Measurements from ENCODE around the gene LYPD1. TPM values are rescaled to one million over a fixed set of nuclear protein-coding genes. Genes with fewer than 3 reads are reported as not detected.

The LYPD1 gene
- total RNA-seq, 3 donors from 2014 or later, result 0.48 to 1.9 TPM; not detected in 1

DNA sequence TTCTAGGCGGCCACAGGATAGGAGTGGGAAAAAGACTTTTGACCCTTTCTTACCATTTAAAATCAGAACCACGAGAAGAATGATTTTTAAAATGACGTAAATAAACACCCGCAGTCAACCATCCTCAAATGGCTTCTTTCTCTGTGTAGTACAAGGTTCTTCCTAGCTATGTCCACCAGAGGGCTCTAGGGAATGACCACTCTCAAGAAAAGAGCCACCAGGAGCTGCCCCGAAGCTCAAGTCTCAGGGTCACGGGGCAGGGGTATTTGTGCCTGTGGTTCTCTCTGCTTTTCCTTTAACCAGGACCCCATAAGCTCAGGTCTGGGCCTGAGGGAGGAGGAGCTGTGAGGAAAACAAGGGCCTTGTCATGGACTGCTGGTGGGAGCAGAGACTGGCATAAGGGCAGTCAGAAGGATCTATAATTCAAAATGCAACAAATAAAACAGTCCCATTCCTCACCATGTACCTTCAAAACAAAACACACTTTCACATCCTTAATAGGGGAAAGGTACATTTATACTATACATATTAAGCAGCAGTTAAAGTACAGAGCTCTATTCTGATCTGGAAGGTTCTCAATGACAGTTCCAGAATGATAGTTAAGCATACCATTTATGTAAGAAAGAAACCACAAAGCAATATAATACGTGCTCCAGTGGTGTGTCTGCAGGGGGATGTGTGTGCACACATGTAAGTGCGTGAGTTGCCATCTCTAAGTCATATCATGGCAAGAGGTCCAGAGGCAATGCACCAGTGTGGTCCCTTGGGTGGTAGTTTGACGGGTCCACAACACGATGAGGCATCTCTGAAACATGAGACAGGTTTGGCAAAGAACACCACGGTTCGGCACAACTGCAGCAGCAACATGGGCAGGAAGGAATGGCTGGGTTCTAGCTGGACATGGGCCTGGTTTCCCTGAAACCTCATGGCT is 18.6 kb downstream of the LYPD1 start:
- no peaks in the 10 kb centered on the region for H3K27me3 ChIP-seq
- H3K36me3 ChIP-seq, result no peaks in the 10 kb centered on the region
- no peaks in the 10 kb centered on the region for H3K9me3 ChIP-seq
- H3K27ac ChIP-seq, result no peak overlapping the region
- no peaks in the 10 kb centered on the region for H3K4me1 ChIP-seq
- no peak for DNase-seq (ENCODE audit: low spot score in 2 of 2)
- H3K4me3 ChIP-seq, result no peak overlapping the region
- intact Hi-C loops (cut with DNase I; ENCODE audit: low total_unique reads), result no loop called here
- TF ChIP-seq, protein P1, sequence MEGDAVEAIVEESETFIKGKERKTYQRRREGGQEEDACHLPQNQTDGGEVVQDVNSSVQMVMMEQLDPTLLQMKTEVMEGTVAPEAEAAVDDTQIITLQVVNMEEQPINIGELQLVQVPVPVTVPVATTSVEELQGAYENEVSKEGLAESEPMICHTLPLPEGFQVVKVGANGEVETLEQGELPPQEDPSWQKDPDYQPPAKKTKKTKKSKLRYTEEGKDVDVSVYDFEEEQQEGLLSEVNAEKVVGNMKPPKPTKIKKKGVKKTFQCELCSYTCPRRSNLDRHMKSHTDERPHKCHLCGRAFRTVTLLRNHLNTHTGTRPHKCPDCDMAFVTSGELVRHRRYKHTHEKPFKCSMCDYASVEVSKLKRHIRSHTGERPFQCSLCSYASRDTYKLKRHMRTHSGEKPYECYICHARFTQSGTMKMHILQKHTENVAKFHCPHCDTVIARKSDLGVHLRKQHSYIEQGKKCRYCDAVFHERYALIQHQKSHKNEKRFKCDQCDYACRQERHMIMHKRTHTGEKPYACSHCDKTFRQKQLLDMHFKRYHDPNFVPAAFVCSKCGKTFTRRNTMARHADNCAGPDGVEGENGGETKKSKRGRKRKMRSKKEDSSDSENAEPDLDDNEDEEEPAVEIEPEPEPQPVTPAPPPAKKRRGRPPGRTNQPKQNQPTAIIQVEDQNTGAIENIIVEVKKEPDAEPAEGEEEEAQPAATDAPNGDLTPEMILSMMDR (IDR thresholded peaks at IDR 0.05), result peak in 1 of 3 donors; percentile 46
- no peak for TF ChIP-seq POLR2A (IDR thresholded peaks at IDR 0.05)

DNA sequence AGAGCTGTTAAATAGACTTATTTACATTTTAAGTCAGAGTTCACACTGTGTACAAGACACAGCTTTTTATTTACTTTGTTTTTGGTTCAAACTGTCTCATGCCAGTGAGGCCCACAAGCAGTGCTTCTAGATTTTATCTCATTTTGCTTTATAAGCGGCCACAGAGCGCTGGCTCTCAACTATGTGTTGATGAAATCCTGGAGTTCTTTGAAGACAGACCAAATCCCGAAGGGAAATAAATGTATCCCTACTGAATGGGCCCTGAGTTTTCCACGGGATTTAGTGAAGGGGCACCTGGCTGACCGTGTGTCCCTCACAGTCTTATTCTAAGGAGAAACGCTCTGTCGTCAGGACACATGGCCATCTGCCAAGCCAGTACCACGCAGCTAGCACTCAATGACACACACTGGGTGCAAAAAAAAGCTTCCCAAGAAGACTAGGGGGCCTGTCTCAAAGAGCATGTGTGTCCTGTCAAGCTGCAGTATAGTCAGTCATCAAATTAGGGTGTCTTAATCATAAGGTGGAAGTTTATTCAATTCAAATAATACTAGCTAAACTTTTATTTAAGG is 23.4 kb downstream of the LYPD1 start:
- Histone ChIP-seq H3K27me3 (no peaks in the 10 kb centered on the region), H3K9me3 (no peaks in the 10 kb centered on the region), H3K4me1 (no peaks in the 10 kb centered on the region), H3K36me3 (no peaks in the 10 kb centered on the region), H3K4me3 (no peak overlapping the region), H3K27ac (no peak overlapping the region)
- DNase-seq (ENCODE audit: low spot score in 2 of 2), result no peak
- intact Hi-C loops (cut with DNase I; ENCODE audit: low total_unique reads), result no loop called here
- TF ChIP-seq, protein P1 (IDR thresholded peaks at IDR 0.05), result no peak
- TF ChIP-seq POLR2A (IDR thresholded peaks at IDR 0.05) (no peak), POLR2AphosphoS5 (IDR thresholded peaks at IDR 0.05) (no peak)

DNA sequence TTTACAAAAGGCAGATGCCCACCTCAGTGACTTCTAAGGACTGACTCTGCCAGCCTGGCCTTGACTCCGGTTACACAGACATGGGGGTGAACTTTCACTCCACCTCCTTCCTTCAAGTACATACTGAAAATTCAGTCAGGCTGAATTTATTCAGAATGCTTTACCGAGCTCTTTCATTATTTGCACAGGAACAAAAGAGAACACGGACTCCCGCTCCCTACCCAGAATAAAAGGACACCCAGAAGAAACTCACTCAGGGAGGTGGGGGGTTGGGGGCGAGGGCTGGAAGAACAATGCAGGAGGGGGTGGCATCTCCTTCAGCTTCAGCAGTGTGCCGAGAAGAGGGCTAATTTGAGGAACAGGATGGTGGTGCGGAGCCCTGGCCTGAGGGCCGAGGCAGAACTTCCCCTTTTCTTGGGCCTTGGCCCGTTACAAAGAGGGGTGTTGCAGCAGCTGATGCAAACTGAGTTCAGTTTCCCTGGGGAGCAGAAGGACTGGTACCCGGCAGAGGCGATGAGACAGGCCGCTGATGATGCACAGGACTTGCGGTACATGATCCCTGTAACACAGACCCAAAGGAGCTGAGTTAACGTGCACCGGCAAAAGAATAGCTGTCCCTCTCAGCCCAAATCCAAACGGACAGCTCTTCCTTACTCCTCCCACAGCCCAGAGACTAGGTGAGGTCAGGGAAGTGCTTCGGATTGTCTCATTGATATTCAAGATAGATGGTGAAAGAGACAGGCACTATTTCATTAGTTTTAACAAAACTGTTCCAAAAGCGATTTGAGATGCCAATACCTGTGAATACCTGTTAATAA is 24.1 kb downstream of the LYPD1 start:
- TF ChIP-seq POLR2AphosphoS5 (IDR thresholded peaks at IDR 0.05) (no peak), POLR2A (IDR thresholded peaks at IDR 0.05) (no peak)
- TF ChIP-seq, protein P1 (IDR thresholded peaks at IDR 0.05), result no peak
- Histone ChIP-seq H3K36me3 (no peaks in the 10 kb centered on the region), H3K27ac (no peak overlapping the region), H3K9me3 (no peaks in the 10 kb centered on the region), H3K4me1 (no peaks in the 10 kb centered on the region), H3K27me3 (no peaks in the 10 kb centered on the region), H3K4me3 (no peak overlapping the region)
- no peak for DNase-seq (ENCODE audit: low spot score in 2 of 2)
- intact Hi-C loops (cut with DNase I; ENCODE audit: low total_unique reads), result no loop called here

DNA sequence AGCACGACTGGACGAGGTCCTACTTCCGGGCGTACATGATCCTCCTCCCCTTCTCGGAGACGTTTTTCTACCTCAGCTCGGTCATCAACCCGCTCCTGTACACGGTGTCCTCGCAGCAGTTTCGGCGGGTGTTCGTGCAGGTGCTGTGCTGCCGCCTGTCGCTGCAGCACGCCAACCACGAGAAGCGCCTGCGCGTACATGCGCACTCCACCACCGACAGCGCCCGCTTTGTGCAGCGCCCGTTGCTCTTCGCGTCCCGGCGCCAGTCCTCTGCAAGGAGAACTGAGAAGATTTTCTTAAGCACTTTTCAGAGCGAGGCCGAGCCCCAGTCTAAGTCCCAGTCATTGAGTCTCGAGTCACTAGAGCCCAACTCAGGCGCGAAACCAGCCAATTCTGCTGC is 24.8 kb downstream of the LYPD1 start:
- Histone ChIP-seq H3K4me3 (no peak overlapping the region), H3K9me3 (no peaks in the 10 kb centered on the region), H3K27me3 (no peaks in the 10 kb centered on the region), H3K4me1 (no peaks in the 10 kb centered on the region), H3K36me3 (no peaks in the 10 kb centered on the region), H3K27ac (no peak overlapping the region)
- DNase-seq (ENCODE audit: low spot score in 2 of 2), result no peak
- intact Hi-C loops (cut with DNase I; ENCODE audit: low total_unique reads), result no loop called here
- TF ChIP-seq POLR2AphosphoS5 (IDR thresholded peaks at IDR 0.05) (no peak), POLR2A (IDR thresholded peaks at IDR 0.05) (no peak)
- TF ChIP-seq, protein P1 (IDR thresholded peaks at IDR 0.05), result no peak
